Hepatocyte (in vitro differentiated cells): Measurements from ENCODE around the gene GTPBP3. TPM values are rescaled to one million over a fixed set of nuclear protein-coding genes. Genes with fewer than 3 reads are reported as not detected.
A peak's percentile ranks its signal among the peaks of the same experiment; 100 is the strongest.

ENCODE experiments used
- DNase-seq: peaks from one replicate; pipeline ENCODE4 v3.0.0-alpha.2; 2016; ENCODE audit warnings: low spot score
- H2AFZ ChIP-seq: fragments of 200-600 bp; sonication (generic); 2 replicates; pipeline ENCODE4 v1.6.0; 2016; ENCODE audit warnings: antibody characterized with exemption, mild to moderate bottlenecking
- H3K27ac ChIP-seq: fragments of 200-600 bp; sonication (generic); 2 replicates; pipeline ENCODE4 v1.5.1; 2016; ENCODE audit warnings: mild to moderate bottlenecking
- H3K27me3 ChIP-seq: fragments of 200-600 bp; sonication (generic); 2 replicates; pipeline ENCODE4 v1.6.1; 2016
- H3K36me3 ChIP-seq: fragments of 200-600 bp; sonication (generic); replicated peaks from 2 replicates; pipeline ENCODE4 v1.5.1; 2016; ENCODE audit warnings: low read depth; ENCODE audit not compliant: insufficient read depth
- H3K4me1 ChIP-seq: fragments of 200-600 bp; sonication (generic); 2 replicates; pipeline ENCODE4 v1.5.1; 2016; ENCODE audit warnings: mild to moderate bottlenecking, moderate library complexity; ENCODE audit not compliant: insufficient read depth
- H3K4me2 ChIP-seq: fragments of 200-600 bp; sonication (generic); 2 replicates; pipeline ENCODE4 v1.6.0; 2016
- H3K4me3 ChIP-seq: fragments of 200-600 bp; sonication (generic); 2 replicates; pipeline ENCODE4 v1.5.1; 2016; ENCODE audit warnings: mild to moderate bottlenecking
- H3K79me2 ChIP-seq: fragments of 200-600 bp; sonication (generic); 2 replicates; pipeline ENCODE4 v1.6.0; 2017; ENCODE audit warnings: mild to moderate bottlenecking
- H3K9me2 ChIP-seq: fragments of 200-600 bp; sonication (generic); replicated peaks from 2 replicates; pipeline ENCODE4 v1.6.0; 2017; ENCODE audit warnings: mild to moderate bottlenecking; ENCODE audit not compliant: insufficient read depth
- H3K9me3 ChIP-seq: fragments of 200-600 bp; sonication (generic); 2 replicates; pipeline ENCODE4 v1.5.1; 2016; ENCODE audit warnings: low read depth, mild to moderate bottlenecking
- H4K20me1 ChIP-seq: fragments of 200-600 bp; sonication (generic); 2 replicates; pipeline ENCODE4 v1.6.0; 2016; ENCODE audit warnings: mild to moderate bottlenecking; ENCODE audit not compliant: insufficient read depth, poor library complexity, severe bottlenecking
- CTCF ChIP-seq: fragments of 200-600 bp; sonication (generic); IDR thresholded peaks from 2 replicates; pipeline ENCODE4 v1.5.1; 2016; ENCODE audit warnings: antibody characterized with exemption, mild to moderate bottlenecking; ENCODE audit not compliant: poor library complexity
- EZH2 ChIP-seq: fragments of 200-600 bp; sonication (generic); IDR thresholded peaks from 2 replicates; pipeline ENCODE4 v1.6.1; 2016; ENCODE audit warnings: antibody characterized with exemption, mild to moderate bottlenecking, borderline replicate concordance
- EZH2phosphoT487 ChIP-seq: fragments of 200-600 bp; sonication (generic); IDR thresholded peaks from one replicate; pipeline ENCODE4 v1.6.1; 2018; ENCODE audit warnings: antibody characterized with exemption, mild to moderate bottlenecking, low read depth, moderate library complexity; ENCODE audit not compliant: unreplicated experiment, severe bottlenecking
- WGBS: methylation state at CpG from one replicate; pipeline ENCODE4 v1.1.6; 2016; ENCODE audit warnings: low lambda C conversion rate; ENCODE audit errors: missing lambda C conversion rate; 5-methylcytosine and 5-hydroxymethylcytosine counted together
- polyA plus RNA-seq: library from polyadenylated mRNA; unstranded; fragments of >200 nt; fragmentation: Nextera tagmentation; extraction: Ambion mirVana; gene quantifications from 2 replicates; pipeline ENCODE4 v1.2.1, GENCODE V29; 2016
- total RNA-seq: library from RNA; depleted of rRNA; stranded (reverse); fragments of >200 nt; gene quantifications from 2 replicates; pipeline ENCODE4 v1.2.3, GENCODE V29; 2014

Gene GTPBP3
- total and polyA plus RNA-seq, 2 experiments from 2014 or later: 13.2 to 20.9 TPM

- DNase-seq: no peak
- Histone ChIP-seq H2AFZ (no peak overlapping the region), H3K27ac (no peak overlapping the region), H3K4me2 (no peak overlapping the region), H3K27me3 (no peaks in the 10 kb centered on the region), H3K79me2 (no peaks in the 10 kb centered on the region), H3K4me3 (no peak overlapping the region), H4K20me1 (no peaks in the 10 kb centered on the region), H3K36me3 (no peaks in the 10 kb centered on the region), H3K4me1 (no peaks in the 10 kb centered on the region), H3K9me2 (no peaks in the 10 kb centered on the region), H3K9me3 (no peaks in the 10 kb centered on the region)
- TF ChIP-seq CTCF: no peak
- no peak for TF ChIP-seq EZH2
- TF ChIP-seq EZH2phosphoT487: no peak
- 74% methylated on average over 13 of the region's 13 CpGs for WGBS
Observed at GRCh38 chr19:17378271-17378670, 40.9 kb downstream of the GTPBP3 start.

GRCh38 chr19:17379221-17379631 lies 41.9 kb downstream of the GTPBP3 start:
- H3K27ac ChIP-seq: no peak overlapping the region
- H2AFZ ChIP-seq: no peak overlapping the region
- H3K4me1 ChIP-seq: no peaks in the 10 kb centered on the region
- no peak overlapping the region for H3K4me3 ChIP-seq
- H3K36me3 ChIP-seq: no peaks in the 10 kb centered on the region
- DNase-seq: no peak
- no peaks in the 10 kb centered on the region for H3K27me3 ChIP-seq
- H3K4me2 ChIP-seq: no peak overlapping the region
- TF ChIP-seq EZH2 (no peak), EZH2phosphoT487 (no peak)
- no peaks in the 10 kb centered on the region for H4K20me1 ChIP-seq
- no peaks in the 10 kb centered on the region for H3K79me2 ChIP-seq
- 38% methylated on average over 14 of the region's 14 CpGs for WGBS
- no peaks in the 10 kb centered on the region for H3K9me3 ChIP-seq
- H3K9me2 ChIP-seq: no peaks in the 10 kb centered on the region

DNA sequence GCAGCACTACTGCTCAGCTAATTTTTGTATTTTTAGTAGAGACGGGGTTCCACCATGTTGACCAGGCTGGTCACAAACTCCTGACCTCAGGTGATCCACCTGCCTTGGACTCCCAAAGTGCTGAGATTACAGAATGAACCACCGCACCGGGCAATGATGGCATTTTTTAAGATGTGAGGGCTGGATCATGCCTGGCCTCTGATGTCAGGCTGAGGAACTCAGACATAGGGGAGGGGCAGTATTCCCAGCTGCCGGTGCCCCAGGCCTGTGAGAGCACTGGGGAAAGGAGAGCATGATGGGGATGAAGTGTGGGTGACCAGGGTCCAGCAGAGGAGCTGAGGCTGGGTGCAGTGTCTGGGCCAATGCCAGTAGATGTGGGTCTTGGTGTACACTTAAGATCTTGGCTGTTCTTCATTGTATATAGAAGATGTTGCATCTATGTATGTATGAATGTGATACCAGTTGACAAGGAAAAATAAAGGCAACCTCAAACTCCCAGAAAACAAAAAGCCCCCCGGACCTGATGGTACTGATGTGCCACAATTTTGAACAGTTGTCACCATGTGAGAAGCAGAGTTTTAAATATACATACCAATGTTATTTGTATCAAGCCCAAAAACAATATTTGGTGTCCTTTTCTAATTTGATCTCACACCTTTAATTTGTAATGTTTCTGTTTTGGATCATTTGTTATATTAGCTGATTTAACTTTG lies 43.2 kb downstream of the GTPBP3 start:
- H3K4me2 ChIP-seq: no peak overlapping the region
- H3K27ac ChIP-seq: no peak overlapping the region
- no peaks in the 10 kb centered on the region for H3K79me2 ChIP-seq
- H3K36me3 ChIP-seq: no peaks in the 10 kb centered on the region
- 96% methylated on average over 5 of the region's 5 CpGs for WGBS
- TF ChIP-seq CTCF (no peak), EZH2 (no peak), EZH2phosphoT487 (no peak)
- no peaks in the 10 kb centered on the region for H4K20me1 ChIP-seq
- H2AFZ ChIP-seq: no peak overlapping the region
- H3K27me3 ChIP-seq: no peaks in the 10 kb centered on the region
- H3K4me1 ChIP-seq: no peaks in the 10 kb centered on the region
- DNase-seq: no peak
- no peak overlapping the region for H3K4me3 ChIP-seq
- no peaks in the 10 kb centered on the region for H3K9me3 ChIP-seq
- no peaks in the 10 kb centered on the region for H3K9me2 ChIP-seq

GRCh38 chr19:17385878-17386611 lies 48.7 kb downstream of the GTPBP3 start:
- Histone ChIP-seq H3K9me2 (no peaks in the 10 kb centered on the region), H3K36me3 (no peaks in the 10 kb centered on the region), H3K4me3 (no peak overlapping the region), H4K20me1 (no peaks in the 10 kb centered on the region), H3K27ac (no peak overlapping the region), H3K4me1 (no peaks in the 10 kb centered on the region), H3K27me3 (peaks cover 9% of the 10 kb centered on the region), H3K9me3 (no peaks in the 10 kb centered on the region), H3K79me2 (no peaks in the 10 kb centered on the region), H3K4me2 (no peak overlapping the region), H2AFZ (no peak overlapping the region)
- WGBS: 58% methylated on average over 17 of the region's 20 CpGs
- peak; percentile 66 for TF ChIP-seq CTCF
- TF ChIP-seq EZH2phosphoT487: no peak
- DNase-seq: peak; percentile 78
